Neuronal stem cell (in vitro differentiated cells): ENCODE measurements around the gene UBE2F.

Experiments used
- DNase-seq: peaks from one replicate; pipeline ENCODE4 v3.0.0-alpha.2; 2013; ENCODE audit warnings: low spot score
- H2AFZ ChIP-seq: one replicate; pipeline ENCODE4 v1.6.1; 2013; ENCODE audit warnings: mild to moderate bottlenecking, low read length, inconsistent platforms
- H2AK5ac ChIP-seq: 2 replicates; pipeline ENCODE4 v1.6.1; 2013; ENCODE audit warnings: low read depth, mild to moderate bottlenecking, inconsistent platforms, low read length, moderate library complexity, mixed read lengths
- H2BK120ac ChIP-seq: 2 replicates; pipeline ENCODE4 v1.6.1; 2013; ENCODE audit warnings: low read depth, mild to moderate bottlenecking, inconsistent platforms, low read length, moderate library complexity, mixed read lengths
- H2BK12ac ChIP-seq: one replicate; pipeline ENCODE4 v1.6.1; 2013; ENCODE audit warnings: low read length, inconsistent platforms
- H2BK15ac ChIP-seq: 2 replicates; pipeline ENCODE4 v1.6.1; 2013; ENCODE audit warnings: mild to moderate bottlenecking, low read length, inconsistent platforms, mixed read lengths
- H2BK5ac ChIP-seq: one replicate; pipeline ENCODE4 v1.6.1; 2013; ENCODE audit warnings: inconsistent platforms, mild to moderate bottlenecking, low read length, moderate library complexity
- H3K14ac ChIP-seq: one replicate; pipeline ENCODE4 v1.6.1; 2013; ENCODE audit warnings: low read length, inconsistent platforms
- H3K18ac ChIP-seq: 2 replicates; pipeline ENCODE4 v1.6.1; 2013; ENCODE audit warnings: low read length, inconsistent platforms
- H3K23ac ChIP-seq: 2 replicates; pipeline ENCODE4 v1.6.1; 2013; ENCODE audit warnings: low read depth, mild to moderate bottlenecking, mixed read lengths, low read length, inconsistent platforms; ENCODE audit not compliant: poor library complexity
- H3K27ac ChIP-seq: replicated peaks from 3 replicates; pipeline ENCODE4 v1.5.1; 2013; ENCODE audit warnings: low read length, inconsistent platforms
- H3K27me3 ChIP-seq, 3 experiments: 2 replicates each; pipeline ENCODE4 v1.6.1; 2013; ENCODE audit warnings: low read length in 3 of 3, mild to moderate bottlenecking in 2 of 3, inconsistent platforms in 1 of 3, low read depth in 1 of 3, mixed read lengths in 1 of 3, moderate library complexity in 1 of 3; ENCODE audit not compliant: control insufficient read depth in 3 of 3, insufficient read depth in 3 of 3
- H3K36me3 ChIP-seq, 2 donors: replicated peaks in 1 of 2; 2 replicates each; pipeline ENCODE4 v1.6.1; 2013; ENCODE audit warnings: low read length in 2 of 2; ENCODE audit not compliant: control insufficient read depth in 2 of 2, insufficient read depth in 2 of 2
- H3K4ac ChIP-seq: 2 replicates; pipeline ENCODE4 v1.6.1; 2013; ENCODE audit warnings: inconsistent platforms, mild to moderate bottlenecking, low read length, moderate library complexity
- H3K4me1 ChIP-seq, 2 donors: 1 replicate in 1 of 2; 2 replicates in 1 of 2; pipeline ENCODE4 v1.6.1; 2013; ENCODE audit warnings: low read length in 2 of 2, low read depth in 1 of 2; ENCODE audit not compliant: control insufficient read depth in 2 of 2, insufficient read depth in 1 of 2
- H3K4me2 ChIP-seq: one replicate; pipeline ENCODE4 v1.6.1; 2013; ENCODE audit warnings: mild to moderate bottlenecking, low read length, inconsistent platforms; ENCODE audit not compliant: insufficient read depth, poor library complexity, severe bottlenecking
- H3K4me3 ChIP-seq, 2 donors: 2 replicates each; pipeline ENCODE4 v1.5.1; 2013; ENCODE audit warnings: low read length in 2 of 2, mild to moderate bottlenecking in 2 of 2, inconsistent platforms in 1 of 2, moderate library complexity in 1 of 2
- H3K79me1 ChIP-seq: one replicate; pipeline ENCODE4 v1.6.1; 2013; ENCODE audit warnings: low read depth, mild to moderate bottlenecking, inconsistent platforms, low read length, moderate library complexity
- H3K9ac ChIP-seq: one replicate; pipeline ENCODE4 v1.6.1; 2013; ENCODE audit warnings: mild to moderate bottlenecking, low read depth, low read length, inconsistent platforms; ENCODE audit not compliant: poor library complexity
- H3K9me3 ChIP-seq, 2 donors: replicated peaks in 1 of 2; 2 replicates each; pipeline versions ENCODE3 to v1.6.1; 2013; ENCODE audit warnings: low read length in 2 of 2, mild to moderate bottlenecking in 2 of 2, inconsistent platforms in 1 of 2, low read depth in 1 of 2, mixed read lengths in 1 of 2, moderate library complexity in 1 of 2; ENCODE audit not compliant: control insufficient read depth in 2 of 2, insufficient read depth in 1 of 2
- H4K8ac ChIP-seq: one replicate; pipeline ENCODE4 v1.6.1; 2013; ENCODE audit warnings: low read depth, mild to moderate bottlenecking, inconsistent platforms, low read length, moderate library complexity
- H4K91ac ChIP-seq: one replicate; pipeline ENCODE4 v1.6.1; 2013; ENCODE audit warnings: low read length, low read depth, mild to moderate bottlenecking, inconsistent platforms; ENCODE audit not compliant: poor library complexity
- WGBS, 2 donors: extraction: QIAGEN DNeasy Blood & Tissue Kit; methylation state at CpG; one replicate each; pipeline ENCODE4 v1.1.7; 2013; ENCODE audit warnings: missing lambda C conversion rate in 2 of 2, mixed read lengths in 1 of 2; ENCODE audit not compliant: insufficient read length in 2 of 2, insufficient replicate concordance in 1 of 2; ENCODE audit errors: extremely low coverage in 2 of 2; 5-methylcytosine and 5-hydroxymethylcytosine counted together

UBE2F gene

GRCh38 chr2:237921967-237922492 is 44.8 kb upstream of the UBE2F start:
- Histone ChIP-seq H3K36me3 (no peaks in the 10 kb centered on the region), H3K27me3 (peaks cover 0 to 12% (median 3%) of the 10 kb centered on the region in 3 experiments), H2BK5ac (no peak overlapping the region), H3K18ac (no peak overlapping the region), H4K91ac (peak overlapping the region; percentile 24), H3K9me3 (no peaks in the 10 kb centered on the region), H3K79me1 (no peaks in the 10 kb centered on the region), H2AK5ac (no peak overlapping the region), H3K14ac (no peak overlapping the region), H2BK120ac (no peak overlapping the region), H3K23ac (peak overlapping the region; percentile 3), H2BK15ac (no peak overlapping the region), H3K9ac (no peak overlapping the region), H4K8ac (no peak overlapping the region), H2BK12ac (no peak overlapping the region), H3K27ac (no peak overlapping the region), H3K4me2 (no peak overlapping the region), H3K4me1 (no peaks in the 10 kb centered on the region), H2AFZ (no peak overlapping the region), H3K4me3 (no peak overlapping the region), H3K4ac (no peak overlapping the region)
- no CpG with 5 or more reads among the region's 10 CpGs for WGBS, 2 donors
- no peak for DNase-seq

GRCh38 chr2:237922641-237923361 is 44.0 kb upstream of the UBE2F start:
- H3K23ac ChIP-seq = no peak overlapping the region
- no peaks in the 10 kb centered on the region for H3K4me1 ChIP-seq
- H3K4me2 ChIP-seq = no peak overlapping the region
- H3K9me3 ChIP-seq = no peaks in the 10 kb centered on the region
- no peak overlapping the region for H4K8ac ChIP-seq
- H2BK15ac ChIP-seq = peak overlapping the region; percentile 11
- peak overlapping the region; percentile 17 for H2AK5ac ChIP-seq
- H3K36me3 ChIP-seq = no peaks in the 10 kb centered on the region
- no peaks in the 10 kb centered on the region for H3K79me1 ChIP-seq
- H4K91ac ChIP-seq = no peak overlapping the region
- no peak overlapping the region for H3K9ac ChIP-seq
- DNase-seq = no peak
- H3K18ac ChIP-seq = no peak overlapping the region
- H3K27ac ChIP-seq = no peak overlapping the region
- peaks cover 0 to 12% (median 3%) of the 10 kb centered on the region in 3 experiments for H3K27me3 ChIP-seq
- no peak overlapping the region for H3K4ac ChIP-seq
- no peak overlapping the region for H2BK120ac ChIP-seq
- H2AFZ ChIP-seq = peak overlapping the region; percentile 98
- peak overlapping the region in 1 of 2 donors; percentile 10 for H3K4me3 ChIP-seq
- H2BK12ac ChIP-seq = peak overlapping the region; percentile 30
- WGBS, 2 donors = no CpG with 5 or more reads among the region's 13 CpGs
- H2BK5ac ChIP-seq = no peak overlapping the region
- H3K14ac ChIP-seq = no peak overlapping the region

GRCh38 chr2:237923481-237924163 is 43.2 kb upstream of the UBE2F start:
- Histone ChIP-seq H2AK5ac (no peak overlapping the region), H3K4me3 (peak overlapping the region in 1 of 2 donors; percentile 12), H3K4me2 (no peak overlapping the region)

GRCh38 chr2:237924164-237924534 is 42.7 kb upstream of the UBE2F start:
- no peak overlapping the region for H3K27ac ChIP-seq
- no peaks in the 10 kb centered on the region for H3K4me1 ChIP-seq
- no peak overlapping the region for H3K9ac ChIP-seq
- no peak overlapping the region for H2BK120ac ChIP-seq
- H3K14ac ChIP-seq = no peak overlapping the region
- peak overlapping the region; percentile 57 for H2AFZ ChIP-seq
- H3K36me3 ChIP-seq = no peaks in the 10 kb centered on the region
- H3K4me3 ChIP-seq = no peak overlapping the region
- no peak overlapping the region for H2BK15ac ChIP-seq
- H3K18ac ChIP-seq = no peak overlapping the region
- no peak overlapping the region for H2AK5ac ChIP-seq
- H3K23ac ChIP-seq = no peak overlapping the region
- H3K9me3 ChIP-seq = no peaks in the 10 kb centered on the region
- WGBS, 2 donors = no CpG with 5 or more reads among the region's 14 CpGs
- H3K79me1 ChIP-seq = no peaks in the 10 kb centered on the region
- H4K91ac ChIP-seq = no peak overlapping the region
- H2BK12ac ChIP-seq = no peak overlapping the region
- H3K4me2 ChIP-seq = no peak overlapping the region
- peaks cover 0 to 11% (median 3%) of the 10 kb centered on the region in 3 experiments for H3K27me3 ChIP-seq
- H3K4ac ChIP-seq = no peak overlapping the region
- H2BK5ac ChIP-seq = no peak overlapping the region
- no peak for DNase-seq
- H4K8ac ChIP-seq = no peak overlapping the region

More at GRCh38 chr2:237923481-237924163, 43.2 kb upstream of the UBE2F start:
- DNase-seq = peak; percentile 57
- Histone ChIP-seq H2BK5ac (no peak overlapping the region), H3K4me1 (no peaks in the 10 kb centered on the region), H3K27ac (no peak overlapping the region), H3K36me3 (no peaks in the 10 kb centered on the region), H3K23ac (no peak overlapping the region), H2AFZ (peak overlapping the region; percentile 98), H2BK15ac (no peak overlapping the region), H3K4ac (no peak overlapping the region), H3K9ac (no peak overlapping the region), H3K9me3 (no peaks in the 10 kb centered on the region), H3K79me1 (no peaks in the 10 kb centered on the region), H4K8ac (no peak overlapping the region), H2BK12ac (no peak overlapping the region), H3K27me3 (peaks cover 0 to 12% (median 3%) of the 10 kb centered on the region in 3 experiments), H3K14ac (no peak overlapping the region), H3K18ac (peak overlapping the region; percentile 78), H4K91ac (no peak overlapping the region), H2BK120ac (no peak overlapping the region)
- WGBS, 2 donors = no CpG with 5 or more reads among the region's 33 CpGs
